Memory B cell (primary cell): ENCODE measurements around the gene PAQR3.

ENCODE experiments used
- ATAC-seq: fragments of 150-1000 bp; cut with Tn5 transposase; 2 replicates; pipeline ENCODE4 v1.10.0; 2021; ENCODE audit warnings: low read depth, mild to moderate bottlenecking, moderate library complexity
- DNase-seq, 2 donors: peaks; one replicate each; pipeline ENCODE4 v3.0.0; 2022; ENCODE audit warnings: low spot score in 2 of 2
- H3K27ac Mint-ChIP-seq: one replicate; pipeline ENCODE4 v1.8.0; 2022; ENCODE audit warnings: mild to moderate bottlenecking, moderate library complexity, mixed read lengths
- H3K27me3 Mint-ChIP-seq: one replicate; pipeline ENCODE4 v1.8.0; 2022; ENCODE audit warnings: mixed read lengths
- H3K36me3 Mint-ChIP-seq: one replicate; pipeline ENCODE4 v1.8.0; 2022; ENCODE audit warnings: mild to moderate bottlenecking, mixed read lengths
- H3K4me1 Mint-ChIP-seq: one replicate; pipeline ENCODE4 v1.8.0; 2022; ENCODE audit warnings: mixed read lengths
- H3K4me3 Mint-ChIP-seq: one replicate; pipeline ENCODE4 v1.8.0; 2022; ENCODE audit warnings: mild to moderate bottlenecking, moderate library complexity, mixed read lengths
- H3K9me3 Mint-ChIP-seq: one replicate; pipeline ENCODE4 v1.8.0; 2022; ENCODE audit warnings: mixed read lengths

The PAQR3 gene

DNA sequence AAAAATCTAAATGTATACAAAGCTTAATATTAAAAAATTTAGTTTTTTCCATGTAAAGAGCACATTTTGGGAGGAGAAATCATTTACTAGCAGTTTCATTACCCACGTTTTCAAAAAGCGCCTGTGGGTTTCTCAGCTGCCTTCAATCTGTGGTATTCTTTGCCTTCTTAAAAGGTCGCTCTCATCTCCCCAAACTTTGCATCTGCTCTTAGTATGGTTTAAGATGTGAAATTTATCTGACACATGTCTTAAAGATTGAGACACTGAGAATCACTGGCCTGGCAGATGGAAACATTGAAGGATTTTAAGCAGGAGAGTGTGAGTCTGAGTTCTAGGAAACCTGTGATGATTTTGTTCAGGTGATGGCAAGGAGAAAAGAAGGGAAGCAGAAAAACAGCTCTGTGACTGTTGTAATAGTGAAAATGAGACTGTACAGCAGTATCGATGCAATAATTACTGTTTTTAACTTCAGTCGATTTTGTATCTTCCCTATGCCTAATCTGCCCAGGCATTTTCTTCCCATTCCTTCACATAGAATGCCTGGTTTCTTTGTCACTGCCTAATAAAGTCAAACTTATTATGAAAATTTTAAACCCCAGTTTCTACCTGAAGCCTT, 75.9 kb downstream of the PAQR3 start:
- H3K27ac Mint-ChIP-seq = peak overlapping the region; percentile 76
- peak; percentile 31 for ATAC-seq

DNA sequence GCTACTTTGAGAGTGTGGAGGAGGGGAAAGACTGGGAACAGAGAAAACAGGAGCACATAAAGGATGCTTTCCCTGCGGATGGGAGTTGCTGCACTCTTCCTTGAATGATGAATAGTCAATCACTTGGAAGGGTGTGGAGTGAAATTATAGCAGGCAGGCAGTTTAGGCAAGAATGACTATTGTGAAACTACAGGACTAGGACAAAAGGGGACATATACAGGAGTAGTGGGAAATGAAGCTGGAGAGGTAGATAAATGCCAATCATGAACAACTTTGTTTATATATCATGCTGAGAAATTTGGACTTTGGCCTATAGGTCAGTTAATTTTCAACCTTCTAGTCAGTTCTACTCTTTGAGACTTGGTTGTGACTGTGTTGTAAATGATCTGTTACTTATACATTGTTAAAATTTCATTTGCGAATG, 76.9 kb downstream of the PAQR3 start:
- Mint-ChIP-seq H3K36me3 (peaks cover 11% of the 10 kb centered on the region), H3K9me3 (no peaks in the 10 kb centered on the region), H3K4me1 (peaks cover 17% of the 10 kb centered on the region), H3K4me3 (no peak overlapping the region), H3K27ac (peak overlapping the region; percentile 54), H3K27me3 (no peaks in the 10 kb centered on the region)
- DNase-seq = no peak
- ATAC-seq = no peak

More for the DNA sequence above, 75.9 kb downstream of the PAQR3 start:
- peaks cover 13% of the 10 kb centered on the region for H3K36me3 Mint-ChIP-seq
- H3K4me3 Mint-ChIP-seq = peak overlapping the region; percentile 48
- DNase-seq = no peak
- no peaks in the 10 kb centered on the region for H3K9me3 Mint-ChIP-seq
- H3K27me3 Mint-ChIP-seq = no peaks in the 10 kb centered on the region
- H3K4me1 Mint-ChIP-seq = peaks cover 19% of the 10 kb centered on the region
